Stromal cell of bone marrow (primary cell): ENCODE measurements around the gene SIAH2.

Experiments
- DNase-seq: peaks from one replicate; pipeline ENCODE4 v3.0.0-alpha.2; 2012; ENCODE audit warnings: low read depth

SIAH2 gene

DNA sequence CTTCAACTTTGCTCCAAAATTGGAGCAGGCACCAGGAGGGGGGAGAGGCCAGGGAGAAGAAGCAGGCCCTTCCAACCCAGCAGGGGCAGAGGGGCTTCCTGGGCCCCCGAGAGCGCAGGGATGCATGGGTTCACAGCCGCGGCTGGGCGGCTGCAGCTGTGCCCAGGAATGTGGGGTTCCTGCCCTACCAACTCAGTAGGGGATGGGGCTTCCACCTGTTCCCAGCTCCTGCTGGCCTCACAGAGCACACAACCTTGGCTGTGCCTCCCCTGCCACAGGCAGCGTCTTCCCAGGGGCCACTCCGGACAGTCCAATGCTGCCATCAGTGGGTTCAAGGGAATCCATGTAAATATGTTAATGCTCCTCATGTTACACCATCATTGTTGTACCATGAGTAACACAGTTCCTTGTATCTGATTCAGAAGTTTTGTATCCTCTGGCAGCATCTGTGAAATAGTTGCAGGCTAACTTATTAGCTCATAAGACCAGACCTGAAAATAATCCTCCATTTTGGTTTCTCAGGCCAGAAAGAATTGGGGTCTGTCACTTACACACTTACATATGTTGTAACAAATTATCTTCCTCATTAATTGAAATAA, 12.1 kb upstream of the SIAH2 start:
- DNase-seq = peak; percentile 41

DNA sequence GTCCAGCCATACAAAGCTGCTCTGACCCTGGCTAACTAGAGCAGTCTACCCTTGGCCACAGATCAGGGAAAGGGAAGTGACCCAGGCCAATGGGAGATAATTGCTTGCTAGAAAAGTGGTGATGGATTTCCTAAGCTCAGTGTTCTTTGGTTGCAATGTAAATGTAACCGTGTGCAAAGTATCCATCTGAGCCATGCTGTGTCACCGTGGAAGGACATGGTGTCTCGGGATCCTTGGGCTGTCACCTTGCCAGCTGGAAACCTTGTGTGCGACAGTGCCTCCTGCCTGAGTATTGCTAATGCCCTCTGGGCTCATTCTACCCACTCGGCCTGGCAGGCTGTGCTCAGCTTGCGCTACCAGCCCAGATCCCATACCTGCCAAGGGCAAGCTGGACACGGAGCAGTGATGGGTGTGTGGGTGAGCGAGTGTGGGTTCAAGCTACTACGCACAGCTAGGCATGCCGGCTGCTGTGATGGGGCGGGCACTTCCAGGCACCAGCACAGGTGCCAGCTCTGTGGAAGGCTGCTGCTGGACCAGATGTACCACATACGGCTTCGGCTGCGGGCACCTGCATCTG, 10.7 kb upstream of the SIAH2 start:
- no peak for DNase-seq

- DNase-seq = no peak
Observed at GRCh38 chr3:150771600-150771999, 8.6 kb upstream of the SIAH2 start.

GRCh38 chr3:150770681-150771080, 7.7 kb upstream of the SIAH2 start:
- no peak for DNase-seq

DNA sequence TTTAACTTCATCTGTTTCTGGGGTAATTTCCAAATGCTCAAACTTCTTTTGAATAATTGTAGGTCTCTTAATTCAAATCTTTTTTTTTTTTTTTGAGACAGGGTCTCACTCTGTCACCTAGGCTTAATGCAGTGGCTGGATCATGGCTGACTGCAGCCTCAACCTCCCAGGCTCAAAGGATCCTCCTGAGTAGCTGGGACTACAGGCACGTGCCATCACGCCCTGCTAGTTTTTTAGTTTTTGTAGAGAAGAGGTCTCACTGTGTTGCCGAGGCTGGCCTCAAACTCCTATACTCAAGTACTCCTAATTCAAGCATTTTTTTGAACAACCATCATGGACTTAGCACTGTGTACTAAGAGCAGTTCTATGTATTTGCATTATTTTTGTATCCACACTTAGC, 3.8 kb upstream of the SIAH2 start:
- DNase-seq = no peak

- DNase-seq = no peak
Observed at GRCh38 chr3:150765949-150766720, 3.2 kb upstream of the SIAH2 start.

DNA sequence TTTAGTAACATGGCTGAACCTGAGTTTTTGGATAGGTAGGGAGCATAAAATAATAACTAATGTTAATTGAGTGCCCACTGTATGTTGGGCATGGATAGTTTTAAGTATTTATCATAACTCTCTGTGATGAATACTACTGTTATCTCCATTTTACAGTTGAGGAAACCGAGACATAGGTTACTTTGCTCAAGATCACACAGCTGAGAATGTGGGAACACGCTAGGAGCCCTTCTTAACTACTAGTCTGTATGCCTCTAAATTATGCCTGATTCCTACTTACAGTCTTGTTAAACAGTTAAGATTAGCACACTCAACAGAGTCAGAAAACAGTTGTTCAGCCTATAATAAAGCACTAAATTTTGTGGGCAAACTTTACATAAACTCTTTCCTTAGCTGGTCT, 2.0 kb upstream of the SIAH2 start:
- DNase-seq = no peak

DNA sequence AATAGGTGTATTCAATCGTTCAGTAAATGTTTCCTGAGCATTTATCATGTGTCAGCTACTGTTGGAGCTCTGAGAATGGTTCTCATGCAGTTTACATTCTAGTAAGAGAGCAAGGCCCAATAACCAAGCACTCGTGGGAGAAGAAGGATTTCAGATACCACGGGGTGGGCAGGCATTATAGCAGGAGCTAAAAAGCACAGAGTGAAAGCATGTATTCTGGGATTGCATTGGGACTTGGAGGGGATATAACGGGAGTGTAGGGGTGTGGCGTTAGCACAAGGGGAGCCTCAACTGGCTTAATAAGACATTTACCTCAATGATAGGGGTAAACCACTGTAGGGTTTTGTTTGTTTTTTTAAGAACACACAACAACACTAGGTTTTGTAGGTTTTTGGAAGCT, 1.6 kb upstream of the SIAH2 start:
- no peak for DNase-seq

- DNase-seq = peak; percentile 47
Observed at GRCh38 chr3:150763841-150764483, 993 bp upstream of the SIAH2 start.

DNA sequence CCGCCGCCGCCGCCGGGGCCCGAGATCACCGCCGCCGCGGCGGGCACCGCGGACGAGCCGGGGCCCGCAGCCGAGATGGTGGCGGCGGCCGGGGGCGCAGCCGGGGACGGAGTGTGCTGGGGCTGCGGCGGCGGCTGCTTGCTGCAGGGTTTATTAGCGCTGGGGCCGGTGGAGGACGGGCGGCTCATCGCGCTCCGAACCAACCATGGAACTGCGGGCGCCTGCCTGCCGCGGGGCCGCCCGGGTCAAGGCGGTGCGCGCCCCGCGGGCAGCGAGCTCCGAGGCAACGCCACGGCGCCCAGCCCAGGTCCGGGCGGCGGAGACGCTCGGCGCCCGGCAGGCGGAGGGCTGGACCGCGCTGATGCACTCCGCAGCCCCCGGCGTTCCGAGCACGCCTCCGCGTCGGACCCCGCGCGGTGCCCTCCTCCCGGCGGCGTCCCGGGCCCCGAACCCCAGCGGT, 277 bp downstream of the SIAH2 start:
- no peak for DNase-seq

GRCh38 chr3:150761831-150762661, 923 bp downstream of the SIAH2 start:
- DNase-seq = peak; percentile 54

DNA sequence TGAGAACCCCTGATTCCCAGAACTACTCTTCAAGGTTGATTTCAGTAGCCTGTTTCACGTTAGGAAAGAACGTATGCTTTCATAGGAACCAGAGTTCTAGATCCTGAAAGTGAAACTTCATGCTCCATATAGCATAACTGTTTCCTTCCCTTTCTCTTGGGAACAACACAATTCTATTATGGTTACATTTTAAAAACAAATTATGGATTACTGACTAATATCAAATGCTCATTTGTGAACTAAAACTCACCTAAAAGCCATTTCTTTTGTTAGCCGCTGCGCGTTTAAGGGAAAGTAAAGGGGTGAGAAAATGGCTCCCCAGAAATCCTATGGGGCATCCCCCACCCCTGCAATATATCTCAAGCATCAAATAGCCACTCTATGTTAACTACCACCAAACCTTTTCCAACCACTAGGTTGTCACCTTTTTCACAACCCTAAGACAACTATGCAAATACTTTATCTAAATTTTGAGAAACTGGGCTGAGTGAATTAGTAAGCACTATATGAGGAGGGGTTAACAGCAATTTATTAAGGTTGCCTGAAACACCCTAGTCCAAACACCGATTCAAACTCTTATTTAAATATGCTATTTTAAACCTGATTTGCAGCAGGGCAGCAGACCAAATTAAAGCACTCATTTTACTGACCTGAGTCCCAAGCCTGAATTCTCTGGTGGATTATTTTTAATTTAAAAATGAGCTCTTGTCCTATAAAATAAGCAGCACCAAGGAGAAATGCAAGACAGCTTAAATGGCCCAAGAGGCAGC, 2.4 kb downstream of the SIAH2 start:
- no peak for DNase-seq

DNA sequence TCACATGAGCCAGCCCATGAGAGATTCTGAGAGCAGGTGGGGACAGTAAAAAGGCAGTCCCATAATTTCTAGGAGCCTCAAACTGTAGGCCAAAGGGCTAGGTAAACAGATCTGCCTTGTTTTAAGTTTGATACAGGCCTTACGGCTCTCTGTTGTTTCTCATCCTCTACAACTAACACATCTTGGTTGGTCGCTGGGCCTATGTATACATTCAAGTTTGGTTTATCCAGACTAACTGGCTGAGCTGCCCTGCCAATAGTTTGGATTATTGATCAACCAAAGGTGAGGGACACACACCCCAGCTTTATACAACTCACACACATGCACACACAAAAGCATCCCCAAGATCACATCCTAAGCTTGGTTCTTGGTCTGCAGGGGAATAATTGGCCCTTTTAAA, 3.0 kb downstream of the SIAH2 start:
- DNase-seq = no peak

GRCh38 chr3:150759319-150759718, 3.6 kb downstream of the SIAH2 start:
- DNase-seq = no peak

GRCh38 chr3:150757768-150758167, 5.2 kb downstream of the SIAH2 start:
- DNase-seq = no peak

DNA sequence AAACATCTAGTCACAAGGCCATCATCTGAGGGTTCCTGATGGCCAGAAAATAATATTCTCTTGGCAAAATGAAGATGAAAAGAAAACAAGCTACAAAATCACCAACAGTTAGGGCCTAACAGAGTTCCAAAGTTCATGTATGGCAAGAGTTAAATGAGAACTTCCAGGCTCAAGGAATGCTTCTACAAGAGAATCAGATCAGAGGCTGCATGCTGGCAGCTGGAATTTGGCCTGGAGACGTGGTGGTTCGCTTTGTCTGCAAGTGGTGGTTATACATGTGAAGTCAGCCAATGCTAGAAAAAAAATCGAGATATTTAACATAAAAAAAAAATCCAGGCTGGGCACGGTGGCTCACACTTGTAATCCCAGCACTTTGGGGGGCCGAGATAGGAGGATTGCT, 5.6 kb downstream of the SIAH2 start:
- DNase-seq = no peak

- DNase-seq = no peak
Observed at GRCh38 chr3:150756491-150757059, 6.4 kb downstream of the SIAH2 start.

DNA sequence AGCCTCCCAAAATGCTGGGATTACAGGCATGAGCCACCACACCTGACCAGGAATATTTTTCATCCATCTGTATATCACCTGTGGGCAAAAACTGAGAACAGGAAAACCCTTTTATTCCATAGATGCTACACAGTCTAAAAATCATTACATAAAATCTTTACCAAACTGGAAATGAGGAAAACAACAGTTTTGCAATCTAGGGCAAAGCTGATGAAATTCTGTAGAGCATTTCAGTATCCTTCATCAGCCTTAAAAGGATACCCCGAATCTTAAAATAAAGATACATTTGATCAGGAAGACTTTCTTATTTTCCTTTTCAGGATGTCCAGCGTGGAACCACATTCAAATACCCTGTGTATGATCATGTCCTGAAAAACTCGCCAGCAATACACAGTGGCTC, 7.1 kb downstream of the SIAH2 start:
- no peak for DNase-seq

DNA sequence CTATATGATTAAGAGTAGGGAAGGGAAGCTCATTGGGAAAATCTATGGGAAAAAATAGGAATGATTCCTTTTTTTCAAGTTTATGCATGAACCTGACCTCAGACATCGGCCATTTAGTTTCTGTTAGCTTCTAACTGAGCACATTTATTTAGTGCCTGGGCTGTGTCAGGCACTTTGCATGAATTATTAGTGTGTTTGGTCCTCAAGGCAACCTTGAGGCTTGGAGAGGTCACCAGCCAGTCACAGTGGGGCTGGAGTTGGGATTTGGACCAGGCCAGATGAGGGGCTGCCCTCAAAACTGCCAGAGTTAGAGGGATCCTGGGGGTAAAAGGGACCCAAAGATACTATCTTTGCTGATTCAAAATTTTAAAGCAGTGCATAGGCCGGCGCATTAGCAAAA, 8.1 kb downstream of the SIAH2 start:
- no peak for DNase-seq

- DNase-seq = no peak
Observed at GRCh38 chr3:150751781-150752263, 11.1 kb downstream of the SIAH2 start.

- no peak for DNase-seq
Observed at GRCh38 chr3:150749255-150749654, 13.7 kb downstream of the SIAH2 start.
